ENCODE measurements around the gene MRPL18. TPM values are rescaled to one million over a fixed set of nuclear protein-coding genes. Genes with fewer than 3 reads are reported as not detected.

The MRPL18 gene
- 10 to 100 TPM; 66.1 to 98.6 TPM for total RNA-seq

GRCh38 chr6:159790149-159790955, at the start of gene MRPL18:
Gene MRPL18 (plus strand): TSS chr6:159790467. CDS start chr6:159790588, 121 bp downstream.

DNA sequence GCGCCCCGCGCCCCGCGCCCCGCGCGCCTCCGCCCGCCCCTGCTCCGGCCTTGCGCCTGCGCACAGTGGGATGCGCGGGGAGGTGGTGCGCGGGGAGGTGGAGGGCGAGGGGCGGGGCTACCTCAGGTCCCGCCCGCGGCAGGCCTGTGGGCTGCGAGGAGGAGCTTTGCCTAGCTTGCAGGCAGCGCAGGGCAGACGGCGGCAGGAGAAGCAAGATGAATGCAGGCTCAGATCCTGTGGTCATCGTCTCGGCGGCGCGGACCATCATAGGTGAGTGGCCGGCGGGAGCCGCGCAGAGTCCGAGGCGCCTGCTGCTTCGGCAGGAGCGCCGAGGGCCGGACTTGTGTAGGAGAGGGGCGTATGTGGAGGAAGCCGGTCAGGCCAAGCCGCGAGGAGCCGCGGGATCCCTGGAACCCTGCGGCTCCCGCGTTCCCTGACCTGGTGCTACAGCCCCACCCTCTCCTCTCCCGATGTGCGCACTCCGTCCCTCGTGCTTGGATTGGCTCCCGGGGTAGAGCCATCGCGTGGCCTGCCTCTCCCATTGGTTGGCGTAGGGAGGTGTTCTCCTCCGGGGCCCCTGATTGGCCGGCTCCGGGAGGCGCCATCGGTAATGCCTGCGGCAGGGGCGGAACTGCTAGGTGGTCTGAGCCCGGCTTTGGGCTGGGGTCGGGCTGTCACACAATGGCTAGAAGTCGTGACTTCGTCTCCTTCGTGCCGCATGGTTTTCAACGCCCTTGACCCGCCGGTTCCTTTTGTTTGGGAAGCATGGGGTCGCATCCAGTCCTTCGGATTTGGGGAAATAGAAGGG, 28.2 kb upstream of the MRPL18 start, which contains the start of gene ACAT2:
TSS of gene ACAT2 (plus strand) at position 173 of the 808 bp plus-strand sequence. CDS start at position 216, 43 bp downstream.

DNA sequence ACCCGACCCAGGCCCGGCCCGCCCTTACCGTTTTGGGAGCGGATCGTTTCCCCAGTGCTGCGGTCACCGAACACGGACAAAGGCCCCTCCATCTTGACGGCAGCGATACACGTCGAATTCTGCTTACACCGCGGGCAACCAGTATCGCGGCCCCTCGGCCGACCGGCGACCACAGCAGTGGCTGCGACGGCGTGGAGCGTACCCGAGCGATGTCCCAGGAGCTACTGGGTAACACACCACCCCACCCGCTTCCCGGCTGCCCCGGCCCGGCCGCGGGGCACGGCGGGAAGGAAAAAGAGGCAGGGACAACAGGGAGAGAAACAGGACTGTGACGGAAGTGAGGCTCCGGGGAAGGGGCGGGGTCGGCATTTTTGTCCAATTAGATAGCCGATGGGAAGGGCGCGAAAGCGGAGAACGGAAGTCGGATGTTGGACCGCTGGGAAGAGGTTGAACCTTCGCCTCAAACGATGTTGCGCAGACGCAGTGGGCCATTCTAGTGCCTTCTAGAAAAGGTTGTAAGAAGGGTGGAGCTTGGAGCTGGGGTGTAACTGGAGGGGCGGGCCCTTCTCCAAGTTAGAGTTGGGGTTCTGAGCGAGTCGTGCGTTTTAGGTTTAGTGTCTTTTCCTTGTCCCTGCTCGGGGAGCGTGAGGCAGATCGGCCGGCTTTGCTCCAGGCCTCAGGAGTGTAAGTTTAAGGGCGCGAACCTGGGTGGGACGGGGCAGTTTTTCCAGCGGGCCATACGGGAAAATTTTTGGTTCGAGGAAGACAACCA, 704 bp upstream of the MRPL18 start, which contains the start of gene TCP1:
TSS of gene TCP1 (minus strand) at position 226 of the 772 bp plus-strand sequence. CDS start at position 92, 134 bp downstream.

GRCh38 chr6:159800141-159800865, 10.0 kb downstream of the MRPL18 start, which contains the start of gene PNLDC1:
Gene PNLDC1 (plus strand): TSS chr6:159800276. CDS start chr6:159800308, 32 bp downstream.

Small RNAs within 50 kb of the gene (small RNA-seq; reads per million reads assigned to genes)
- 606 to 658 reads per million in 2 donors for gene SNORA20
- 0 reads per million in 2 donors for gene SNORA29

Other genes starting within 250 kb of the MRPL18 start
- gene SOD2, start 97.2 kb upstream of the MRPL18 start, total RNA-seq: 1,000 to 10,000 TPM in 1 of 2 donors, 10 to 100 TPM in 1; 74.3 to 1,134 TPM
- 100 to 1,000 TPM in 1 of 2 donors, 10 to 100 TPM in 1; 75.9 to 114 TPM for gene WTAP, start 63.0 kb upstream of the MRPL18 start, total RNA-seq
- 10 to 100 TPM; 66.4 to 89.9 TPM for gene ACAT2, start 28.4 kb upstream of the MRPL18 start, total RNA-seq
- gene TCP1, start 865 bp upstream of the MRPL18 start, total RNA-seq: 100 to 1,000 TPM; 239 to 363 TPM
- gene PNLDC1, start 9.8 kb downstream of the MRPL18 start, total RNA-seq: not detected
- not detected for gene MAS1, start 100.5 kb downstream of the MRPL18 start, total RNA-seq
- 100 to 1,000 TPM; 141 to 182 TPM for gene IGF2R, start 178.6 kb downstream of the MRPL18 start, total RNA-seq

All from melanocyte of skin (primary cell).